ENCODE data around the gene CRACR2B.

CRACR2B gene

DNA sequence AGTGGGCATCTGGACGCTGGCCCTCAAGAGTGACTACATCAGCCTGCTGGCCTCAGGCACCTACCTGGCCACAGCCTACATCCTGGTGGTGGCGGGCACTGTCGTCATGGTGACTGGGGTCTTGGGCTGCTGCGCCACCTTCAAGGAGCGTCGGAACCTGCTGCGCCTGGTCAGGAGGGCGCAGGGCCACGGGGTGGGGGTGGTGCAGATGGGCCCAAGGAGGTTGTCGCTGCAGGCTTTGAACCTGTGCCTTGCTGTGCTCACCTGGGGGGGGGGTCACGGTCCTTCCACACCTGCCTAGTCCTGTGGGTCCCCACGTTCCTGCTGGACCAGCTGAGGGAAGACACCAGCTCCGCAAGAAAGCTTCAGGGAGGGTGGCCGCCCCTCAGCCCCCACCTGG is 8.6 kb downstream of the CRACR2B start:
- H3K79me2 ChIP-seq (ENCODE audit: insufficient read depth, low read length), result peaks cover 10% of the 10 kb centered on the region
- H3F3A ChIP-seq (ENCODE audit: insufficient read depth), result no peaks in the 10 kb centered on the region
- no peak overlapping the region for H3K4me3 ChIP-seq (ENCODE audit: insufficient read depth, low read length, poor library complexity, severe bottlenecking)
- TF ChIP-seq EZH2phosphoT487 (conservative IDR thresholded peaks at IDR 0.05; ENCODE audit: low read length), result no peak
- H3K27me3 ChIP-seq (ENCODE audit: low read length), result no peaks in the 10 kb centered on the region
- H2AFZ ChIP-seq (ENCODE audit: low read depth, low read length, severe bottlenecking), result no peak overlapping the region
- H3K27ac ChIP-seq (ENCODE audit: low read depth, low read length), result no peak overlapping the region
- no peak overlapping the region for H3K9ac ChIP-seq (ENCODE audit: low read length)
- H3K4me2 ChIP-seq (ENCODE audit: low read depth, low read length, poor library complexity, severe bottlenecking), result no peak overlapping the region
- H3K9me2 ChIP-seq (replicated peaks; ENCODE audit: insufficient read depth, low read length), result no peaks in the 10 kb centered on the region
- no peaks in the 10 kb centered on the region for H3K9me3 ChIP-seq (ENCODE audit: insufficient read depth, low read length)
- H4K20me1 ChIP-seq (ENCODE audit: low read depth, low read length), result peaks cover 5% of the 10 kb centered on the region; the same call in 1 of the 2 replicates
- no peaks in the 10 kb centered on the region for H3K36me3 ChIP-seq (ENCODE audit: low read length)

GRCh38 chr11:836700-837099 is 9.0 kb downstream of the CRACR2B start:
- Histone ChIP-seq H4K20me1 (ENCODE audit: low read depth, low read length) (peaks cover 6% of the 10 kb centered on the region; the same call in 1 of the 2 replicates), H3K79me2 (ENCODE audit: insufficient read depth, low read length) (peaks cover 14% of the 10 kb centered on the region), H3K4me2 (ENCODE audit: low read depth, low read length, poor library complexity, severe bottlenecking) (no peak overlapping the region), H3K27me3 (ENCODE audit: low read length) (no peaks in the 10 kb centered on the region), H2AFZ (ENCODE audit: low read depth, low read length, severe bottlenecking) (no peak overlapping the region), H3K9ac (ENCODE audit: low read length) (no peak overlapping the region), H3F3A (ENCODE audit: insufficient read depth) (no peaks in the 10 kb centered on the region), H3K9me2 (replicated peaks; ENCODE audit: insufficient read depth, low read length) (no peaks in the 10 kb centered on the region), H3K4me3 (ENCODE audit: insufficient read depth, low read length, poor library complexity, severe bottlenecking) (no peak overlapping the region), H3K36me3 (ENCODE audit: low read length) (no peaks in the 10 kb centered on the region), H3K9me3 (ENCODE audit: insufficient read depth, low read length) (no peaks in the 10 kb centered on the region), H3K27ac (ENCODE audit: low read depth, low read length) (no peak overlapping the region)
- no peak for TF ChIP-seq EZH2phosphoT487 (conservative IDR thresholded peaks at IDR 0.05; ENCODE audit: low read length)
- TF ChIP-seq, protein P1, sequence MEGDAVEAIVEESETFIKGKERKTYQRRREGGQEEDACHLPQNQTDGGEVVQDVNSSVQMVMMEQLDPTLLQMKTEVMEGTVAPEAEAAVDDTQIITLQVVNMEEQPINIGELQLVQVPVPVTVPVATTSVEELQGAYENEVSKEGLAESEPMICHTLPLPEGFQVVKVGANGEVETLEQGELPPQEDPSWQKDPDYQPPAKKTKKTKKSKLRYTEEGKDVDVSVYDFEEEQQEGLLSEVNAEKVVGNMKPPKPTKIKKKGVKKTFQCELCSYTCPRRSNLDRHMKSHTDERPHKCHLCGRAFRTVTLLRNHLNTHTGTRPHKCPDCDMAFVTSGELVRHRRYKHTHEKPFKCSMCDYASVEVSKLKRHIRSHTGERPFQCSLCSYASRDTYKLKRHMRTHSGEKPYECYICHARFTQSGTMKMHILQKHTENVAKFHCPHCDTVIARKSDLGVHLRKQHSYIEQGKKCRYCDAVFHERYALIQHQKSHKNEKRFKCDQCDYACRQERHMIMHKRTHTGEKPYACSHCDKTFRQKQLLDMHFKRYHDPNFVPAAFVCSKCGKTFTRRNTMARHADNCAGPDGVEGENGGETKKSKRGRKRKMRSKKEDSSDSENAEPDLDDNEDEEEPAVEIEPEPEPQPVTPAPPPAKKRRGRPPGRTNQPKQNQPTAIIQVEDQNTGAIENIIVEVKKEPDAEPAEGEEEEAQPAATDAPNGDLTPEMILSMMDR (IDR thresholded peaks at IDR 0.05; ENCODE audit: insufficient read depth, low read length, poor library complexity, severe bottlenecking), result no peak

DNA sequence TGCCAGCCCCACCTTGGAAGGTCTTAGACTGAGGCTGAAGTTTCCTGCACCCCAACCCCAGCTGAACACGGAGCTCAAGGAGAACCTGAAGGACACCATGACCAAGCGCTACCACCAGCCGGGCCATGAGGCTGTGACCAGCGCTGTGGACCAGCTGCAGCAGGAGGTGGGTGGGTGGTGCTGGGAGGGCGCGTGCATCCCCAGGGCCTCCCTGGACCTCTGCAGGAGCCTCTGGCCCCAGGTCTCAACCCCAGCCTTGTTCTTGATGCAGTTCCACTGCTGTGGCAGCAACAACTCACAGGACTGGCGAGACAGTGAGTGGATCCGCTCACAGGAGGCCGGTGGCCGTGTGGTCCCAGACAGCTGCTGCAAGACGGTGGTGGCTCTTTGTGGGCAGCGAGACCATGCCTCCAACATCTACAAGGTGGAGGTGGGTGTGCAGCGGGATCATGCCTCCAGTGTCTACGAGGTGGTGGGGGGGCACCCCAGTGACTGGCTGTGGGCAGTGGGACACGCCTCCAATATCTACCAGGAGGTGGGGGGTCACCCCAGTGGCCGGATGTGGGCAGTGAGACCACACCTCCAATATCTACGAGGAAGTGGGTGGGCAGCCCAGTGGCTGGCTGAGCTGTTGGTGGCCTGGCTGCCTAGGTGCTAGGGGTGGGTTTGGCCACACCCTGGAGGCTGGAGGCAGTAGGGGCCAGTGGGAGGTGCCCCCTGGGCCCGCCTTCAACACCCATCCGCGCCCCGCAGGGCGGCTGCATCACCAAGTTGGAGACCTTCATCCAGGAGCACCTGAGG is 9.7 kb downstream of the CRACR2B start:
- no peak overlapping the region for H3K4me3 ChIP-seq (ENCODE audit: insufficient read depth, low read length, poor library complexity, severe bottlenecking)
- TF ChIP-seq, protein P1 (IDR thresholded peaks at IDR 0.05; ENCODE audit: insufficient read depth, low read length, poor library complexity, severe bottlenecking), result no peak
- TF ChIP-seq EZH2phosphoT487 (conservative IDR thresholded peaks at IDR 0.05; ENCODE audit: low read length), result no peak
- H3K27me3 ChIP-seq (ENCODE audit: low read length), result no peaks in the 10 kb centered on the region
- no peaks in the 10 kb centered on the region for H3K9me3 ChIP-seq (ENCODE audit: insufficient read depth, low read length)
- H3K9ac ChIP-seq (ENCODE audit: low read length), result no peak overlapping the region
- H3F3A ChIP-seq (ENCODE audit: insufficient read depth), result no peaks in the 10 kb centered on the region
- peaks cover 19% of the 10 kb centered on the region for H3K79me2 ChIP-seq (ENCODE audit: insufficient read depth, low read length)
- no peaks in the 10 kb centered on the region for H3K9me2 ChIP-seq (replicated peaks; ENCODE audit: insufficient read depth, low read length)
- peaks cover 6% of the 10 kb centered on the region; the same call in 1 of the 2 replicates for H4K20me1 ChIP-seq (ENCODE audit: low read depth, low read length)
- H3K27ac ChIP-seq (ENCODE audit: low read depth, low read length), result no peak overlapping the region
- no peak overlapping the region for H3K4me2 ChIP-seq (ENCODE audit: low read depth, low read length, poor library complexity, severe bottlenecking)
- no peak overlapping the region for H2AFZ ChIP-seq (ENCODE audit: low read depth, low read length, severe bottlenecking)
- no peaks in the 10 kb centered on the region for H3K36me3 ChIP-seq (ENCODE audit: low read length)

- no peaks in the 10 kb centered on the region for H3K9me3 ChIP-seq (ENCODE audit: insufficient read depth, low read length)
- H3K9me2 ChIP-seq (replicated peaks; ENCODE audit: insufficient read depth, low read length), result no peaks in the 10 kb centered on the region
- H2AFZ ChIP-seq (ENCODE audit: low read depth, low read length, severe bottlenecking), result no peak overlapping the region
- H3K79me2 ChIP-seq (ENCODE audit: insufficient read depth, low read length), result peaks cover 19% of the 10 kb centered on the region
- H4K20me1 ChIP-seq (ENCODE audit: low read depth, low read length), result peaks cover 6% of the 10 kb centered on the region; the same call in 1 of the 2 replicates
- H3K36me3 ChIP-seq (ENCODE audit: low read length), result no peaks in the 10 kb centered on the region
- H3K4me3 ChIP-seq (ENCODE audit: insufficient read depth, low read length, poor library complexity, severe bottlenecking), result no peak overlapping the region
- TF ChIP-seq, protein P1 (IDR thresholded peaks at IDR 0.05; ENCODE audit: insufficient read depth, low read length, poor library complexity, severe bottlenecking), result no peak
- TF ChIP-seq EZH2phosphoT487 (conservative IDR thresholded peaks at IDR 0.05; ENCODE audit: low read length), result no peak
- no peaks in the 10 kb centered on the region for H3F3A ChIP-seq (ENCODE audit: insufficient read depth)
- H3K27me3 ChIP-seq (ENCODE audit: low read length), result no peaks in the 10 kb centered on the region
- no peak overlapping the region for H3K4me2 ChIP-seq (ENCODE audit: low read depth, low read length, poor library complexity, severe bottlenecking)
- no peak overlapping the region for H3K27ac ChIP-seq (ENCODE audit: low read depth, low read length)
- no peak overlapping the region for H3K9ac ChIP-seq (ENCODE audit: low read length)
Measured at GRCh38 chr11:837990-838307, 10.2 kb downstream of the CRACR2B start.
